ENCODE data around the gene NQO2.
A peak's percentile ranks its signal among the peaks of the same experiment; 100 is the strongest.

The NQO2 gene

GRCh38 chr6:2999618-3000557 is at the start of gene NQO2:
Gene NQO2 (plus strand): TSS chr6:2999894. CDS start chr6:3006553, 6,659 bp downstream.
- peak; percentile 99 for DNase-seq (ENCODE audit: low spot score)

GRCh38 chr6:2950713-2951112 is 49.0 kb upstream of the NQO2 start:
- DNase-seq (ENCODE audit: low spot score): no peak

DNA sequence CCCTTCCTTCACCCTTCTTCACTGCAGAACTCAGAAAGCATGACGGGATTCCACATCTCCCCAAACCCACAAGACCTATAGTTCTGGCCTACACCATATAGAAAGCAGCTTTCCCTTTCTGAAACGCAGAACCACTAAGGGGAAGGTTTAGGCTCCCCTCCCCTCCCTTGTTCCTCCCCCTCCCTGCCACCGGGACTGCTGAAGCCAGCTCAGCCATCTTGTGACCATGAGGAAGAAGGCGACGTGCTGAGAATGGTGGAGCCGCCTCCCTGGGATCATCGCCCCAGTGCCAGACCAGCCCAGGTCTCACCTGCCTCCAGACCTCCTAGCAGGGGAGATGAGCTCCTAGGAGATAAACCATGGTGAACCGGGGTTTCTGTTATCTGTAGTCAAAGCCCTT is 48.0 kb upstream of the NQO2 start:
- no peak for DNase-seq (ENCODE audit: low spot score)

DNA sequence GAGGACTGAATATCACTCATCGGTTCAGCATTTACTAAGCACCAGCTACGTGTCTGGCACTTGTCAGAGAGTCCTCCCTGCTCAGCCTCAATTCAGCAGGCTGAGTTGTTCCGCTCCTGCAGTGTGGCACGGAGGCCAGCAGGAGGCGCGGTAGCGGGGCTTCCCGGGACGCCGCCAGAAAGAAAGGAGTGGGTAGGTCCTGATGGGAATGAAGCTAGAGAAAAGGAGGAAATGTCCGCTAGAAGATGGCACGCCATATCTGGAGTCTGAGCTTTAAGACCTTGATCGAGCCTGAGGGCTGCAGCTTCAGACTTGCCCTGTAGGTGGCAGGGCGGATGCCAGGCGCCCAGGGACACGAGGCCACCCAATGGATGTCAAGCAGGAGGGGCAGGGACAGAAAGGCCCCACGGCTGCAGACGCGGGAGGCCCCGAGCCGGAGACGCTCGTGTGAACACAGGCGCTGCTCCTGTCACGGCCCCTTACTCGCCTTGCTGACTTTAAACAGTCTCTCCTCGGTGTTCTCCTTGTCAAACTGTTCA is 47.1 kb upstream of the NQO2 start:
- DNase-seq (ENCODE audit: low spot score): peak; percentile 65

DNA sequence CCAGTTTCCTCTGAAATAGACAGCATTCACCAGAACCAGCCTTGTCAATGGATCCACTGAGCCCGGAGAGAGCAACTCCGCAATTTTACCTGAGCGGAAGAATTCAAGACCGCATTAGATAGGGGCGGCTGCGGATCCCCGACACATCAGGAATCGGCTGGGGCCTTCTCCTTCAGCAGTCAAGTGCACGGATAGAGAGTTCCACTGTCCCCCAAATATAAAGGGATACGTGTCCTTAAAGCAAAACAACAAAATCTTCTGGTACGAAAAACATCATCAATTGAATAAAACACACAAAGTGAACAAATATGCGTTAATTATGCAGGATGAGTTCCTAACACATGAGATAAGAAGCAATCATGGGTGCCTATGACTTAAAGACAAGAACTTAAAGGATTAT is 46.6 kb upstream of the NQO2 start:
- no peak for DNase-seq (ENCODE audit: low spot score)

DNA sequence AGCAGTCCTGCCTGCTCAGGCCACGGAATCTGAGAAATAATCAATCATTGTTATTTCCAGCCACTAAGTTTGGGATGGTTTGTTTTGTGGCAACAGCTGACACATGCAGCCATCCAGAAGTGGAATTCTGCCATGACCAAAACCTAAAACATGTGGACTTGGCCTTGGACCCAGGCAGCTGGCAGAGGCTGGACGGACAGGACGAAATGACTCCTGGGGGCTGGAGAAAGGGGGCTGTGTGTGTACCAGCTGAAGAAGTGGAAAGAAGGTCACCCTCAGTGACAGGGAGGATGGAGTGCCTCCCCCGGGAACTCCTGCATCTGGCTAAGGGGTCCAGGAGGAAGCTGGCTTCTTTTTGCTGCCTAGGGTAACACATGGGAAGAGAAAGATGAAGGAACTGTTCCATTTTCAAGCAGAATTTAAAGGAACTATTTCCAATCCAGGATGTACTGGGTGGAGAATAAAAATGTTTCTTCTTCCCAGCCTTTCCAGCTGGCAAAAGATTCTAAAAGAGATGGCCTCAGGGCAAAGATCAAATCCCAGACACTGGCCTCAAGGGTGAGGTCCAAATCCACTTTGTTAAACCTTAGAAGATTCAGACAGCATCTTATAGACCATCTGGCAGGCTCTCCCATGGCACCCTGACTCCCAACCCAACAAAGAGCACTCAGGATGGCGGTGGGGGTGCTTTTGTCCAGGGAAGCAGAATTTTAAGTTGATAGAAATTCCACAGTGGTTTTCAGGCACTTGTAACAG is 42.6 kb upstream of the NQO2 start:
- no peak for DNase-seq (ENCODE audit: low spot score)

GRCh38 chr6:2957696-2958330 is 41.9 kb upstream of the NQO2 start:
- DNase-seq (ENCODE audit: low spot score): no peak

GRCh38 chr6:2958331-2958711 is 41.4 kb upstream of the NQO2 start:
- DNase-seq (ENCODE audit: low spot score): no peak

- no peak for DNase-seq (ENCODE audit: low spot score)
These were observed 40.9 kb upstream of the NQO2 start for GRCh38 chr6:2958776-2959175.

- peak; percentile 43 for DNase-seq (ENCODE audit: low spot score)
These were observed 39.6 kb upstream of the NQO2 start for GRCh38 chr6:2959909-2960719.

GRCh38 chr6:2960935-2961334 is 38.8 kb upstream of the NQO2 start:
- DNase-seq (ENCODE audit: low spot score): no peak

DNA sequence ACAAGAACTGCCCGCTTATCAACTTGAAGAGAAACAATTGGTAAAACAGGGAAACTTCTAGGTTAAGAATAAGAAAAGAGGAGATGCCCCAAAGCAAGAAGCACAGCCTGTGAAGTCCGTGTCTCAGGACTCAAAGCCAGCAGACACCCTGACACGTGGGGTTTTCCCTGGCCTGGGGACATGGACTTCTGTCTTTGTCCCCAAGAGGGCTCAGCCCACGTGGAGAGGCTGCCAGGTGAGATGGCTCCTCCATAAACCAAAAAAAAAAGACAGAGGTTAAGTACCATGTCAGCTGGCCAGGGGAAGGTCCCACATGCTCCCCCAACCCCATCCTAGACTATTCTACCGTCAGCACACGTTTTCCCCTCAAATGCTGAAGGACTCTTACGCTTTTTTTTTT is 38.2 kb upstream of the NQO2 start:
- DNase-seq (ENCODE audit: low spot score): no peak

- DNase-seq (ENCODE audit: low spot score): no peak
These were observed 37.7 kb upstream of the NQO2 start for GRCh38 chr6:2962004-2962403.

DNA sequence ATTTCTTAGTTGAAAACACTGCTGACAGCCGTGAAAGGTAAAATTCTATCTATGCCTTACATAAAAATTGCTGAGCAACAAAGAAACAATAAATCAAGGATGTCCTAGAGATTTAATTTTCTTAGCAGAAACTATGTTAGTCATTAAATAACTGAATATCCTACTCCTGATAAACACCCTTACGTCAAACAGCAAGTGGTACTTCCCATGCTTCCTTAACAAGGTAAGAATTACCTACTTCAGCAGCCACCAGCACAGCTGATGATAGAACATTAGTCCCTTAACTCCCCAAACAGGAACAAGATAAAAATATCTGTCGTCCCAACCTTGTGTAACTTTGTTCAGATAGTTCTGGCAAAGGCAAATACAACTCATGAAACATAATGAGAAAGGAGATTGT is 37.1 kb upstream of the NQO2 start:
- DNase-seq (ENCODE audit: low spot score): no peak

DNA sequence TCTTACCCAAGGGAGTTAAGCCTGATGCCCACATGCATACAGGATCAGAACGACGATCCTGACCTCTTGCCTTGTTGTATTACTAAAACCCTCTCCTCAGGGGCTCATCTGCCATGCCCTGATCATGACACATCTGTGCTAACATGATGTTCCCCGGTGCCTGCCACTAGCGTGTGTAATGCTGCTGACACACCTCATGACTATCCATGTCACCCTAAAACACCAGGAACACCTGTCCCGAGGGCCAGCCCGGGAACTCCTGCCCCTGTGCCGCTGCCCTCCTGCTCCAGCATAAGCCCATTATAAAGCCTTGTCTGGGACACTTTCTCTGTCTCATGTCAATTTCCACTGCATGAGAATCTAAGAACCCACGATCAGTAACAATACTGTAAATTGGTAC is 35.9 kb upstream of the NQO2 start:
- no peak for DNase-seq (ENCODE audit: low spot score)

- no peak for DNase-seq (ENCODE audit: low spot score)
These were observed 34.7 kb upstream of the NQO2 start for GRCh38 chr6:2964793-2965505.

DNA sequence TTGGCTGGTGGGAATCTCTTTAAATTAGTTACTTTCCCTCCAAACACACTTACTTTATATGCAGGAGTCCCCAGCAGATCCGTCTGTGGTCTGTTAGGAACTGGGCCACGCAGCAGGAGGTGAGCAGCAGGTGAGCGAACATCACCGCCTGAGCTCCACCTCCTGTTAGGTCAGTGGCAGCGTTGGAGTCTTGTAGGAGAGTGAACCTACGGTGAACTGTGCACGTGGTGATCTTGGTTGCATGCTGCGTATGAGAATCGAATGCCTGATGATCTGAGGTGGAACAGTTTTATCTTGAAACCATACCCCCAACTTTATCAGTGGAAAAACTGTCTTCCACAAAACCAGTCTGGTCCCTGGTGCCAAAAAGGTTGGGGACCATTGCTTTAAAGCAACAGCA is 33.3 kb upstream of the NQO2 start:
- no peak for DNase-seq (ENCODE audit: low spot score)

- no peak for DNase-seq (ENCODE audit: low spot score)
These were observed 31.8 kb upstream of the NQO2 start for GRCh38 chr6:2967936-2968335.

GRCh38 chr6:2968600-2969135 is 31.0 kb upstream of the NQO2 start:
- DNase-seq (ENCODE audit: low spot score): no peak

DNA sequence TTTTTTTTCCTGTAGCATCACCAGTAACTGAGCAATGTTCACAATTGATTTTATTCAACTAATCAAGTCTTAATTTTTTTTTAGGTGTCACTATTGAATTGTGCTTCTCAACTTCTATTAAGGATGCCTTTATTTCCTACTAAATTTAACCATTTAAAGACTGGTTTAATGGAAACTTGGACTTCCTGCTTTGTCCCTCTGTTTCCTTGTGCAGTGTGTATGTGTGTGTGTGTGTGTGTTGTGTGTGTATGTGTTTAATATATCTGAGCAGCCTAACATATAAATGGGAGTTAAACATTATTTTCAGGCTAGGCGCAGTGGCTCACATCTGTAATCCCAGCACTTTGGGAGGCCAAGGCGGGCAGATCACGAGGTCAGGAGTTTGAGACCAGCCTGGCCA is 30.1 kb upstream of the NQO2 start:
- DNase-seq (ENCODE audit: low spot score): no peak

All from COLO829 (cell line).